GM10266 (cell line): ENCODE measurements around the gene IQCF5.
"Not testable (repeated sequence)": the region's sequence is repeated elsewhere in the genome, so short reads cannot be mapped to it uniquely, and the experiment has no call there.

Source experiments
- DNase-seq: peaks from one replicate; pipeline ENCODE4 v3.0.0; 2012; ENCODE audit errors: extremely low spot score
- CTCF ChIP-seq: IDR thresholded peaks from 2 replicates; pipeline ENCODE4 v1.5.1; 2012; ENCODE audit warnings: mild to moderate bottlenecking, low read depth; ENCODE audit not compliant: control insufficient read depth, insufficient read depth; ENCODE audit errors: missing control alignments

IQCF5 gene

GRCh38 chr3:51875501-51875900 is at the start of gene IQCF5:
Gene IQCF5 (minus strand): TSS chr3:51875601. CDS start chr3:51875531, 70 bp downstream.
- DNase-seq, result no peak
- TF ChIP-seq CTCF, result no peak

GRCh38 chr3:51921081-51921578 is 45.7 kb upstream of the IQCF5 start:
- DNase-seq, result no peak
- TF ChIP-seq CTCF, result no peak

DNA sequence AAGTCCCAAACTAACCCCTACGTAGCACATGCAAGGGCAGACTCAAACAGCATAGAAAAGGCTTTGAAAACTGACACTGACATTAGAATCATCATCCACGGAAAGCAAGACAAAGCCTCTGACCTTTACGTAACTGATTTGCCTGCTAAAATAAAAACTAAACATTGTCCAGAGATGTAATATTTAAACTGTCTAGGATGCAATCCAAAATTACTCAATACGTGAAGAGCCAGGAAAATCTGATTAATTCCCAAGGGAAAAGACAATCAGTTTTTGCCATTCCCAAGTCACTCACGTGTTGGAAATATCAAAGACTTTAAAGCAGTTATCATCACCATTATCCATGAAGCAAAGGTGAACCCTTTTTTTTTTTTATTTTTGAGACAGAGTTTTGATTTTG is 41.0 kb upstream of the IQCF5 start:
- no peak for TF ChIP-seq CTCF
- DNase-seq, result no peak

GRCh38 chr3:51908026-51908425 is 32.6 kb upstream of the IQCF5 start:
- TF ChIP-seq CTCF, result no peak
- no peak for DNase-seq

DNA sequence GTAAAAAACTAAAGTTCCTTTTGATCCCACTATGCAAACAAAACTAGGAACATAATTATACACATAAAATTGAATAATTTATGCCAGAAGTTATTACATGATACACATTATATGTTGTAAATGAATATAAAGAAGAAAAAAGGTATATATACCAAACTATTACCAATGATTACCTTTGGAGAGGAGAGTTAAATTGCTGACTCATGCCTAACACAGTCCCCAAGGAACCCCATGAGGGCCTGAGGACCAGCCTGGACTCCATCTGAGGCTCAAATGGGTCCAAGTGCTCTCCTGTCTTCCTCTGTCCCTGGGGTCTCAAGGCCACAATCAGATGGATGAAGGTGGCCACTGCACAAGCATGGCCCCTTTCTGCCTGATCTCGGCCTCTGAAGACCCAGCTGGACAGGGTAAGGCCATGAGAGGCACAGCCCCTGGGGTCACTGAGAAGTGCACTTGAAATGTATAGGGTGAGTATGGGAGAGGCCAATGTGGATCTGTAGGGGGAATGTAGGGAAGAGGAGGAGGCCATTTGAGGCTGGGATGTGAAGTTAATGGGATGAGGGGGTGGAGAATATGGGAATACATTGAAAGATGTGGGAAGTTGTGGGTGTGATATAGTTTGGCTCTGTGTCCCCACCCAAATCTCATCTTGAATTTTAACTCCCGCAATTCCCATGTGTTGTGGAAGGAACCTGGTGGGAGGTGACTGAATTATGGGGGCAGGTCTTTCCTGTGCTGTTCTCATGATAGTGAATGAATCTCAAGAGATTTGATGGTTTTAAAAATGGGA is 28.8 kb upstream of the IQCF5 start:
- DNase-seq, result no peak
- no peak for TF ChIP-seq CTCF

DNA sequence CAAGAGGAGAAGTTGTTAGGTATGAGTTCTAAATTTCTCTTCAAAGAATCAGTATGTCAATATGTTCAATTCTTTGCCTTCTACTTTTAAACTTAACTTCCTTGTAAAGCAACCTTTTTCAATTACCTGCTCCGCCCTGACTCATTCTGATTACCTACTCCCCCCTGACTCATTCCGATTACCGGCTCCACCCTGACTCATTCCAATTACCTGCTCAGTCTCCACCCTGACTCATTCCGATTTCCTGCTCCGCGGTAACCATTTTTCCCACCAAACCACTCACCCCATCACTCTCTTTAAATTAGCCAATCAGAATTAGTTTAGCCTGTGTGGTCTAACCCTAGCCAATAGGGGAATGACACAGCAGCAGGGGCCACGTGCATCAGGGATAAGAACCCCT is 27.0 kb upstream of the IQCF5 start:
- DNase-seq, result not testable (repeated sequence)

GRCh38 chr3:51900043-51900442 is 24.6 kb upstream of the IQCF5 start:
- DNase-seq, result not testable (repeated sequence)

DNA sequence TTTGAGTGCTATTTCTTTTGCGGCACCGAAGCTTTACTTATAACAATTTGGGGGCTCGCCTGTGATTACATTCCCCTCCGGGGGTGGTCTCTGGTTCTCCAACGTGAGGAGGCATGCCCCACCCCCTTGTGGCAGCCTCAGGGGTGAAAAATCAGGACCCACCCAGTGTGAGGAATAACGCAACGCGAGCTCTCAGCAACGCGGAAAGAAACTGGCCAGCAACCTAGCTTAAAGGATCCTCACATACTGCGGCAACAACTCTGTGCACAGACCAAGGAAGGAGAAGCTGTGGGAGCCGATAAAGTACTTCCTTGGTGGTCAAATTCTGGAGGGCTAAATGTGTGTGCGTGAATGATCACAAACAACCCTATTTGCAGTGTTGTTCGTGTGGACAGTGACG is 22.0 kb upstream of the IQCF5 start:
- DNase-seq, result no peak

More for the DNA sequence above, 22.0 kb upstream of the IQCF5 start:
- no peak for TF ChIP-seq CTCF
